ENCODE measurements around the gene NTN1.

DNA sequence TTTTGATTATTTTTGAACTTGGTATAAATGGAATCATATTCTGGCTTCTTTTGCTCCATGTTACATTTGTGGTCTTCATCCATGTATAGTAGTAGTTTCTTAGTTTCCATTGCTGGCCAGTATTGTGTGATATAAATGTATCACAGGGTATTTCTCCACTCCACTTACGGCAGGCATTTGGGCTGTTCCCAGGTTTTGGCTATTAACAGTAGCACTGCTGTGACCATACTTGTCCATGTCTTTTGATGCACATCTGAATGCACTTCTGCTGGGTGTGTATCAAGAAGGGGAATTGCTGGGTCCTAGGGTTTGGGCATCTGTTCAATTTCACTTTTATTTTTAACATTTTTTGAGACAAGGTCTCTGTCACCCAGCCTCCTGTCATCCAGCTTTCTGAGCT lies 13.9 kb downstream of the NTN1 start:
- TF ChIP-seq CTCF (IDR thresholded peaks at IDR 0.05; ENCODE audit: low read depth, low read length, poor library complexity, severe bottlenecking) (no peak), EZH2phosphoT487 (IDR thresholded peaks at IDR 0.05; ENCODE audit: borderline replicate concordance, low read length) (no peak)

Measured in DOHH2 (cell line).